Activated T-helper 2 cell treated with anti-CD3 and anti-CD28 coated beads, Interferon-gamma antibody, Interleukin-2, Interleukin-4, amounts not matched to agents 10 μg/mL and 5 μg/mL and 100 μg/mL, durations not matched to agents 14 hours and 24 hours and 36 hours (primary cell): ENCODE data around the gene SRD5A1. TPM values are rescaled to one million over a fixed set of nuclear protein-coding genes. Genes with fewer than 3 reads are reported as not detected.
"Not testable (repeated sequence)": the region's sequence is repeated elsewhere in the genome, so short reads cannot be mapped to it uniquely, and the experiment has no call there.

ENCODE experiments used
- DNase-seq: peaks from one replicate; pipeline ENCODE4 v3.0.0; 2021; ENCODE audit warnings: low spot score
- H3K27ac Mint-ChIP-seq: one replicate; pipeline ENCODE4 v1.8.0; 2021; ENCODE audit warnings: mixed read lengths
- H3K27me3 Mint-ChIP-seq: one replicate; pipeline ENCODE4 v1.8.0; 2021; ENCODE audit warnings: low read depth, mixed read lengths
- H3K36me3 Mint-ChIP-seq: one replicate; pipeline ENCODE4 v1.8.0; 2021; ENCODE audit warnings: low read depth, mixed read lengths
- H3K4me1 Mint-ChIP-seq: one replicate; pipeline ENCODE4 v1.8.0; 2021; ENCODE audit warnings: low read depth, mixed read lengths
- H3K4me3 Mint-ChIP-seq: one replicate; pipeline ENCODE4 v1.8.0; 2021; ENCODE audit warnings: low read depth, mild to moderate bottlenecking, moderate library complexity, mixed read lengths
- H3K9me3 Mint-ChIP-seq: one replicate; pipeline ENCODE4 v1.8.0; 2021; ENCODE audit warnings: mixed read lengths
- intact Hi-C: fragments of 100-400 bp; cut with micrococcal nuclease; formaldehyde crosslinking; loops from one replicate; pipeline ENCODE4 v1.15.1; 2023
- total RNA-seq: library from RNA; stranded (reverse); gene quantifications from 2 replicates; pipeline ENCODE4 v1.2.3, GENCODE V29; 2022

Gene SRD5A1
- total RNA-seq, 1 donor from 2014 or later: 16.0 TPM

- Mint-ChIP-seq H3K27ac (no peak overlapping the region), H3K4me3 (no peak overlapping the region), H3K4me1 (peaks cover 3% of the 10 kb centered on the region), H3K9me3 (peaks cover 15% of the 10 kb centered on the region), H3K36me3 (peaks cover 38% of the 10 kb centered on the region), H3K27me3 (no peaks in the 10 kb centered on the region)
- DNase-seq: no peak
- intact Hi-C loops: no loop called here
Measured at GRCh38 chr5:6660688-6661087, 27.4 kb downstream of the SRD5A1 start.

- no peaks in the 10 kb centered on the region for H3K4me1 Mint-ChIP-seq
- DNase-seq: no peak
- no peaks in the 10 kb centered on the region for H3K9me3 Mint-ChIP-seq
- intact Hi-C loops: no loop called here
- peaks cover 11% of the 10 kb centered on the region for H3K36me3 Mint-ChIP-seq
- no peak overlapping the region for H3K27ac Mint-ChIP-seq
- no peak overlapping the region for H3K4me3 Mint-ChIP-seq
- no peaks in the 10 kb centered on the region for H3K27me3 Mint-ChIP-seq
Measured at GRCh38 chr5:6666762-6667161, 33.5 kb downstream of the SRD5A1 start.

GRCh38 chr5:6667648-6668047, 34.4 kb downstream of the SRD5A1 start:
- H3K27me3 Mint-ChIP-seq: no peaks in the 10 kb centered on the region
- H3K36me3 Mint-ChIP-seq: peaks cover 11% of the 10 kb centered on the region
- DNase-seq: no peak
- intact Hi-C loops: no loop called here
- no peaks in the 10 kb centered on the region for H3K9me3 Mint-ChIP-seq
- no peak overlapping the region for H3K4me3 Mint-ChIP-seq
- no peak overlapping the region for H3K27ac Mint-ChIP-seq
- no peaks in the 10 kb centered on the region for H3K4me1 Mint-ChIP-seq

- H3K27me3 Mint-ChIP-seq: not testable (repeated sequence)
Measured at GRCh38 chr5:6668717-6669116, 35.5 kb downstream of the SRD5A1 start.

GRCh38 chr5:6673031-6673430, 39.8 kb downstream of the SRD5A1 start:
- Mint-ChIP-seq H3K9me3 (no peaks in the 10 kb centered on the region), H3K36me3 (peaks cover 11% of the 10 kb centered on the region), H3K27me3 (no peaks in the 10 kb centered on the region), H3K27ac (no peak overlapping the region), H3K4me1 (no peaks in the 10 kb centered on the region), H3K4me3 (no peak overlapping the region)
- intact Hi-C loops: no loop called here
- DNase-seq: no peak

More at GRCh38 chr5:6668717-6669116, 35.5 kb downstream of the SRD5A1 start:
- DNase-seq, H3K4me3 Mint-ChIP-seq, H3K4me1 Mint-ChIP-seq, H3K9me3 Mint-ChIP-seq, H3K27ac Mint-ChIP-seq, intact Hi-C loops: not testable (repeated sequence)
- H3K36me3 Mint-ChIP-seq: peaks cover 11% of the 10 kb centered on the region

GRCh38 chr5:6673963-6674362, 40.7 kb downstream of the SRD5A1 start:
- H3K36me3 Mint-ChIP-seq: peaks cover 11% of the 10 kb centered on the region
- no peaks in the 10 kb centered on the region for H3K4me1 Mint-ChIP-seq
- no peak overlapping the region for H3K4me3 Mint-ChIP-seq

GRCh38 chr5:6674421-6674820, 41.2 kb downstream of the SRD5A1 start:
- intact Hi-C loops: no loop called here
- no peaks in the 10 kb centered on the region for H3K9me3 Mint-ChIP-seq
- H3K4me1 Mint-ChIP-seq: no peaks in the 10 kb centered on the region
- H3K36me3 Mint-ChIP-seq: peaks cover 11% of the 10 kb centered on the region
- no peak overlapping the region for H3K4me3 Mint-ChIP-seq
- H3K27me3 Mint-ChIP-seq: no peaks in the 10 kb centered on the region
- no peak overlapping the region for H3K27ac Mint-ChIP-seq
- no peak for DNase-seq

More at GRCh38 chr5:6673963-6674362, 40.7 kb downstream of the SRD5A1 start:
- intact Hi-C loops: no loop called here
- H3K9me3 Mint-ChIP-seq: no peaks in the 10 kb centered on the region
- H3K27me3 Mint-ChIP-seq: no peaks in the 10 kb centered on the region
- DNase-seq: no peak
- H3K27ac Mint-ChIP-seq: no peak overlapping the region

GRCh38 chr5:6674886-6675285, 41.6 kb downstream of the SRD5A1 start:
- H3K4me1 Mint-ChIP-seq: no peaks in the 10 kb centered on the region
- intact Hi-C loops: no loop called here
- H3K4me3 Mint-ChIP-seq: no peak overlapping the region
- H3K27me3 Mint-ChIP-seq: no peaks in the 10 kb centered on the region
- H3K36me3 Mint-ChIP-seq: peaks cover 9% of the 10 kb centered on the region
- H3K27ac Mint-ChIP-seq: no peak overlapping the region
- DNase-seq: no peak
- no peaks in the 10 kb centered on the region for H3K9me3 Mint-ChIP-seq

- H3K4me1 Mint-ChIP-seq: no peaks in the 10 kb centered on the region
- intact Hi-C loops: no loop called here
- no peak overlapping the region for H3K27ac Mint-ChIP-seq
- no peaks in the 10 kb centered on the region for H3K27me3 Mint-ChIP-seq
- no peak overlapping the region for H3K4me3 Mint-ChIP-seq
- no peak for DNase-seq
- H3K36me3 Mint-ChIP-seq: peaks cover 4% of the 10 kb centered on the region
- H3K9me3 Mint-ChIP-seq: no peaks in the 10 kb centered on the region
Measured at GRCh38 chr5:6675784-6676491, 42.7 kb downstream of the SRD5A1 start.

- Mint-ChIP-seq H3K27me3 (peaks cover 2% of the 10 kb centered on the region), H3K9me3 (no peaks in the 10 kb centered on the region), H3K36me3 (no peaks in the 10 kb centered on the region), H3K4me1 (no peaks in the 10 kb centered on the region), H3K27ac (no peak overlapping the region), H3K4me3 (no peak overlapping the region)
- intact Hi-C loops: no loop called here
- no peak for DNase-seq
Measured at GRCh38 chr5:6676702-6677101, 43.5 kb downstream of the SRD5A1 start.

- Mint-ChIP-seq H3K27me3 (peaks cover 2% of the 10 kb centered on the region), H3K4me3 (no peak overlapping the region), H3K27ac (no peak overlapping the region), H3K36me3 (no peaks in the 10 kb centered on the region), H3K9me3 (no peaks in the 10 kb centered on the region), H3K4me1 (no peaks in the 10 kb centered on the region)
- DNase-seq: no peak
- intact Hi-C loops: no loop called here
Measured at GRCh38 chr5:6678385-6678784, 45.1 kb downstream of the SRD5A1 start.

- no peaks in the 10 kb centered on the region for H3K4me1 Mint-ChIP-seq
- no peaks in the 10 kb centered on the region for H3K9me3 Mint-ChIP-seq
- H3K4me3 Mint-ChIP-seq: no peak overlapping the region
- H3K27me3 Mint-ChIP-seq: peaks cover 6% of the 10 kb centered on the region
- H3K27ac Mint-ChIP-seq: no peak overlapping the region
- no peak for DNase-seq
- intact Hi-C loops: no loop called here
- no peaks in the 10 kb centered on the region for H3K36me3 Mint-ChIP-seq
Measured at GRCh38 chr5:6680922-6681321, 47.7 kb downstream of the SRD5A1 start.

- peaks cover 11% of the 10 kb centered on the region for H3K27me3 Mint-ChIP-seq
- intact Hi-C loops: no loop called here
- no peaks in the 10 kb centered on the region for H3K36me3 Mint-ChIP-seq
- H3K27ac Mint-ChIP-seq: no peak overlapping the region
- H3K9me3 Mint-ChIP-seq: no peaks in the 10 kb centered on the region
- no peak overlapping the region for H3K4me3 Mint-ChIP-seq
- no peak for DNase-seq
- H3K4me1 Mint-ChIP-seq: peaks cover 2% of the 10 kb centered on the region
Measured at GRCh38 chr5:6681682-6682081, 48.4 kb downstream of the SRD5A1 start.

- Mint-ChIP-seq H3K36me3 (no peaks in the 10 kb centered on the region), H3K27ac (no peak overlapping the region), H3K9me3 (no peaks in the 10 kb centered on the region), H3K4me1 (peaks cover 4% of the 10 kb centered on the region), H3K27me3 (peaks cover 14% of the 10 kb centered on the region), H3K4me3 (no peak overlapping the region)
- intact Hi-C loops: no loop called here
- DNase-seq: no peak
Measured at GRCh38 chr5:6682239-6682638, 49.0 kb downstream of the SRD5A1 start.
